DMS153 treated with DMSO at 0.1 percent for 48 hours (cell line): ENCODE data around the gene PEX14.
"Not testable (repeated sequence)": the region's sequence is repeated elsewhere in the genome, so short reads cannot be mapped to it uniquely, and the experiment has no call there.

Source experiments
- DNase-seq: peaks from one replicate; lab custom pipeline; 2025; ENCODE audit not compliant: unreplicated experiment; lab: John Stamatoyannopoulos, UW

The PEX14 gene

GRCh38 chr1:10450156-10450814 lies 24.5 kb upstream of the PEX14 start:
- no peak for DNase-seq

- DNase-seq, result no peak
Observed at GRCh38 chr1:10450836-10451235, 23.9 kb upstream of the PEX14 start.

GRCh38 chr1:10451287-10451686 lies 23.5 kb upstream of the PEX14 start:
- no peak for DNase-seq

GRCh38 chr1:10456048-10456447 lies 18.7 kb upstream of the PEX14 start:
- DNase-seq, result no peak

GRCh38 chr1:10456661-10457060 lies 18.1 kb upstream of the PEX14 start:
- DNase-seq, result no peak

- DNase-seq, result not testable (repeated sequence)
Observed at GRCh38 chr1:10457462-10457861, 17.3 kb upstream of the PEX14 start.

GRCh38 chr1:10457875-10458274 lies 16.9 kb upstream of the PEX14 start:
- DNase-seq, result no peak

- no peak for DNase-seq
Observed at GRCh38 chr1:10459184-10459583, 15.6 kb upstream of the PEX14 start.

GRCh38 chr1:10467078-10467477 lies 7.7 kb upstream of the PEX14 start:
- no peak for DNase-seq

- DNase-seq, result no peak
Observed at GRCh38 chr1:10470043-10470442, 4.7 kb upstream of the PEX14 start.

- DNase-seq, result no peak
Observed at GRCh38 chr1:10471411-10472219, 3.1 kb upstream of the PEX14 start.

- DNase-seq, result peak; percentile 100
Observed at GRCh38 chr1:10472220-10473144, 2.3 kb upstream of the PEX14 start, which contains the start of gene DFFA. TSS of gene DFFA (minus strand) at chr1:10472529. CDS start at chr1:10472458, 71 bp downstream.

- DNase-seq, result no peak
Observed at GRCh38 chr1:10473145-10473765, 1.5 kb upstream of the PEX14 start.

- not testable (repeated sequence) for DNase-seq
Observed at GRCh38 chr1:10474309-10474612, 489 bp upstream of the PEX14 start.

- no peak for DNase-seq
Observed at GRCh38 chr1:10475510-10475909, 760 bp downstream of the PEX14 start.

GRCh38 chr1:10479296-10479695 lies 4.5 kb downstream of the PEX14 start:
- DNase-seq, result no peak

- DNase-seq, result no peak
Observed at GRCh38 chr1:10480614-10481013, 5.9 kb downstream of the PEX14 start.

GRCh38 chr1:10484521-10484920 lies 9.8 kb downstream of the PEX14 start:
- DNase-seq, result no peak

GRCh38 chr1:10489291-10490055 lies 14.7 kb downstream of the PEX14 start:
- no peak for DNase-seq

GRCh38 chr1:10490286-10490970 lies 15.7 kb downstream of the PEX14 start:
- no peak for DNase-seq
